ENCODE results near the gene APEX1.

The APEX1 gene

GRCh38 chr14:20454516-20455354 lies at the start of gene APEX1, which contains the start of gene OSGEP:
TSS of gene APEX1 (plus strand) at chr14:20455226. CDS start at chr14:20455646, 420 bp downstream.
TSS of gene OSGEP (minus strand) at chr14:20454812. CDS start at chr14:20454683, 129 bp downstream.
- peak; percentile 100 for DNase-seq

- no peak for DNase-seq
These were observed 45.8 kb upstream of the APEX1 start for GRCh38 chr14:20409226-20409625.

- DNase-seq: no peak
These were observed 42.6 kb upstream of the APEX1 start for GRCh38 chr14:20412411-20412810.

DNA sequence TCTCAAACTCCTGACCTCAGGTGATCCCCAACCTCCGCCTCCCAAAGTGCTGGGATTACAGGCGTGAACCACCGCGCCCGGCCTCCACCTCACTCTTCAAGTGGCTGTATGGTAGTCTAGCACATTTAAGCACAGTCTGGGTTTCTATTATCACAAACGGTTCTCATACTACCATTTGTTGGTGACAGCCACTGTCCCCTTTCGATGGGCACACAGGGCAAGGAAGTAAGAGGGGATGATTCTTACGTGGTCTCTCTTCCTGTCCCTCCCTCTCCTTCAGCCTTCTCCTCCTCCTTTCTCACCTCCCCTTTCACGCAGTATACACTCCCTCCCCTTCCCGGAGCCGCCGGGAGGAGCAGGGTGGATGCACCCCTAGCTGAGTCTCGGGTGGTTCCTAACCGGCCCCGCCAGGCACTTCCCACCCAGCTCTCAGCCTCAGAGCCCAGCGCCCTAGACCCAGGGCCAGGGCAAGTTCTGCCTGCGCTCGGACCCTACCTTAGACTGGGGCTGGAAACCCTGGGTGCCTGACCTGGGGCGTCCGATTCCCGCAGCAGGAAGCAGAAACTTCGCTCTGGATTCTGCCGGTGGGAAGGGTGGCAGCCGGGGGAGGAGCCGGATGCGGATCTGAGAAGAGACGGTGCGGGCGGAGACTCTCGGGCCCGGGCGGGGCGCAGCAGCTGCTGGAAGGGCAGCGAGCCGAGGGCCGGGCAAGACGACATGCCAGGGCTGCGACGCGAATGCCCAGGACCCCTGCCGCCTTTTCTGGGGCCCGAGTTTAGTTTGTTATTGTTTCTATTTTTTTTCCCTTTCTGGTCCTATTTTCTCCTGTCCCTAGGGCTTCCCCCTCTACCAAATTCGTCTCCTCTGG lies 41.9 kb upstream of the APEX1 start, which contains the start of gene TEP1:
Gene TEP1, minus strand, starts transcription at position 626 of the 868 bp plus-strand sequence. CDS start 5,062 bp downstream, outside the sequence.
- DNase-seq: peak; percentile 83 to 87

DNA sequence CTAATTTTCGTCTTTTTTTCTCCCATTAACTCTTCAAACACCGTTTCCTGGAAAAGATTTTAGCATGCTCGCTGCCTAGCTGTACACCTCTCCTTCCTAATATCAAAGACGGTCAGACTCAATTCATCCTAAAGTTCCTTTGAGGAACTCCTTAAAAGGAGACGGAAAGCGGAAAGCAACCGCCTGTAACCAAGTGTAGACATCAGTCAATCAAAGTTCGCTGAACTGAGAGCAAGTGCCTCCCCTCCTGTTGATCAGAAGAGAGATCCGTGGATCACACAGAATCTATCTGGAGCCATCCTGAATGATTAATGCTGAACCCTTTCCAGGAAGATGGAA lies 41.3 kb upstream of the APEX1 start:
- peak in 1 of 2 experiments; percentile 50 for DNase-seq

DNA sequence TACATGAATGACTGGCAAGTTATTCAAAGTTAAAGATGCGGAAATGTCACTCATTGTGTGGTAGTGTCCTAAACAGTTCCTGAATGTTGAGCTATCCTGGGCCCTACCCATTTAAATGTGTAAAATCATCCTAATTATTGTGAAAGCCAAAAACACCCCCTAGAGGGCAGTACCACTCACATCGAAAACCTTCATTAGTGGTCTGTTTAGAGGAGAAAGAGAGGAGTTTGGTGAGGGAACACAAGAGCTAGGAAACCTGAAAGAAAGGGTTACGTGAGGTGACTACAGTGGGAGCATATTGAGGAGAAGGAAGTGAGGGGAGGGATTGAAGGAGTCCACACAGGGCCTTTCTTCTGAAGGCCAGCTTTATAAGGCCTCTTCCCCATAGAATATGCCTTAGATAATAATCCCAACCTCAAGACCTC lies 39.2 kb upstream of the APEX1 start:
- DNase-seq: peak; percentile 34 to 86

DNA sequence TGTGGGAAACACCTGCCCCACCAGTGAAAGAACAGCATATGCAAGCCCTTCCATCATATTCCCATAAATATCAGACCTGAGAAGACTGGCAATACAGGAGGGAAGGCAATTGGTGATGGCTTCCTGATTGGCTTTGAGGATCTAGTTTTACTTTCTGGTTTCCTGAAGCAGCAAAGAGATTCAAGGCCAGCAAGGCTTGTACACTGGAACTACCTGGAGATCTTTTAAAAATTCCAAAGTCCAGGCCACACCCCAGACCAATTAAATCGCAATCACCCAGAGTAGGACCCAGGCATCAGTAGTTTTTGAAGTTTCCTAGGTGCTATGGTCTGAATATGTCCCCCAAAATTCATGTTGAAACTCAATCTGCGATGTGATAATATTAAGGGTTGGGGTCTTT lies 38.8 kb upstream of the APEX1 start:
- no peak for DNase-seq

DNA sequence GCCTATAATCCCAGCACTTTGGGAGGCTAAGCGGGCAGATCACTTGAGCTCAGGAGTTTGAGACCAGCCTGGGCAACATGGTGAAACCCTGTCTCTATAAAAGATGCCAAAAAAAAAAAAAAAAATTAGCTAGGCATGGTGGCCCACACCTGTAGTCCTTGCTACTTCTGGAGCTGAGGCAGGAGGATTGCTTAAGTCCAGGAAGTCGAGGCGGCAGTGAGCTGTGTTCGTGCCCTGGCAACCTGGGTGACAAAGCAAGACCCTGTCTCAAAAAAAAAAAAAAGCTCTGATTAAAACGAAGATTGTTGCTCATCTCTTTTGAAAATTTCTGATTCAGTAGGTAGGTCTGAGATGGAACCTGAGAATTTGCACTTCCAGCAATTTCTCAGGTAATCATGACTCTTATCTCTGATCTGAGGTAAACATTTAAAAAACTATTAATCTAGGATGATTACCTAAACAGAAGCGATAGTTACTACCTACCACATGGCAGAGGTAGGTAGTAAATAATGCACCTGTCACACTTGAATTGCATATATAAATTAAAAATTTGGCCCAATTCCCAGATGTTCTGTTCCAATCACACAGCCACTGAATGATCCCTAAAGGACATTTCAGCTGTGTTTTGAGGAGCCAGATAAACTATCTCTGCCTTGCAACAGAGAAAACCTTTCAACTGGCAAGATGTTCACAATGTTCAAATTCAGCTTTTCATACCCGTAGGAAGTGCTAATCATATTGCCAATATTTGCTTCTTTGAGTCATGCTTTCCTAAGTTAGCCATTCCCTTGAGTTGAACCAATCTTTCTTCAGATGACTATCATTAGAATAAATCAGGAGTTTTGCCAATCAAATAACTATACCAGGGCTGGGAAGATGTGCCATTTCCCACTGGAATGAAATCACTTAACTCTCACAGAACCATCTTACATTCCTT lies 37.5 kb upstream of the APEX1 start:
- no peak for DNase-seq

- no peak for DNase-seq
These were observed 36.5 kb upstream of the APEX1 start for GRCh38 chr14:20418501-20418909.

DNA sequence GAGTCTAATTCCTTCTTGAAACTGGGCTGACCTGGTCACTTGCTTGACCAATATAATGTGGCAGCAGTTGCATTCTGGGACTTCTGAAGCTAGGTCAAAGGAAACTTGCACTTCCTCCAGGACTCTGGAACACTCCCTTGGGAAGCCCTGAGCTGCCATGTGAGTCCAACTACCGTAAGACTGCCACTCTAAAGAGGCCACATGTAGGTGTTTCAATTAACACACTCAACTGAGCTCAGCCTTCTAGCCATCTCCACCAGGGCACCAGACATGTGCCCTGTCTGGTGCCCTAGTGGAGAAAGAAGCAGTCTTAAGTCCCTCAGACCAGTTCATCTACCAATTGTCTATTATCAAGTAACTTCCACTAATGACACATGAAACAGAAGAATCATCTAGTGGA lies 35.6 kb upstream of the APEX1 start:
- DNase-seq: no peak

- DNase-seq: no peak
These were observed 33.8 kb upstream of the APEX1 start for GRCh38 chr14:20421267-20421666.

GRCh38 chr14:20422886-20423285 lies 32.1 kb upstream of the APEX1 start:
- DNase-seq: no peak

DNA sequence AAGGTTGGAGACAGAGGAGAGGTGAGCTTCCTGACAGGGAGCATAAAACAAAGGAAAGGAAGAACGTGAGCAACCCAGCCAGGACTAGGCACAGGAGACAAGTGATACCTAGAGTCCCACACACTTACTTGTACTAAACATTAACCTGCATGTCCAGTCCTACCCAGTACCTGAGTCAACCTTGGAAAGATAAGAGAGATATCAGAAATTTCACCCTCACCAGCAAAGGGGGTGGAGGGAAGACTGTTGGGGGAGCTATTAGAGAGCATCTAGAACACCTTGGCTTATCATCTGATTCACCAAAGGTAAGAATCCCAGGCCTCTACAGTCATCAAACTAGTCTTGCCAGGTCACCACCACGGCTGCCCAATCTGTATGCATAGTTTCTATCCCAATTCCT lies 30.2 kb upstream of the APEX1 start:
- DNase-seq: no peak

DNA sequence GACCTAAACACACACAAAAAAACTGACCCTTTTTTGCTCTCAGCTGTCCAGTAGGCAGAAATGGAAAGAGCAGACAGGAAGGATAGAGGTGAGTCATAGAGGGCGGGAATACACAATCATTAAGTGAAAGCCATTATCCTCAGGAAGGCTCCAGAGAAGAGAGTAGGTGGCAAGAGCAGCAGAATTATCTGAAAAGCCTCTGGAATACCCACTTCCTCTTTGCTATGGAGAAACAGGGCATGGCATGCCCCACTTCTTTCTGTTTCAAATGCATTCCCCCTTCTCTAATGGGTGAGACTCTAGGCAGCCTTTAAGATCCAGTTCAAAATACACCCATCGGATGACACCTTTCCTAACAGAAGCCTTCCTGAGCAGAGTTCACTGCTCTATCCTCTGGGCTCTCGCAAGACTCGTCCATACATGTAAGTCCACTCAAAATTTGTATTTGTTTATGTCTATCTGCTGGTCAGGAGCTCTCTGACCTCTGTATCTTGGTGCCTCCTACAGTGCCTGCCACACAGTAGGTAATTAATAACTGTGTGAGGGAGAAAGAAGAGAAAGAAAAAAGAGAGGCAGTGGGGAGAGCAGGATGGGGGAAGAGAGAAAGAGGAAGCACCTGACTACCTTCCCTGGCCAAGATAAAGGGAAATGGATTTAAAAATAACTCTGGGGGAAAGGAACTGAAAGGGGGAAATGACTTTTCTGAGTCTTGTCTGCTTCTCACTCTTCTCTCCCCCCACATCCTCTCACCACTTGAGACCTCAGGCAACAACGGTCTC lies 27.6 kb upstream of the APEX1 start:
- no peak for DNase-seq

DNA sequence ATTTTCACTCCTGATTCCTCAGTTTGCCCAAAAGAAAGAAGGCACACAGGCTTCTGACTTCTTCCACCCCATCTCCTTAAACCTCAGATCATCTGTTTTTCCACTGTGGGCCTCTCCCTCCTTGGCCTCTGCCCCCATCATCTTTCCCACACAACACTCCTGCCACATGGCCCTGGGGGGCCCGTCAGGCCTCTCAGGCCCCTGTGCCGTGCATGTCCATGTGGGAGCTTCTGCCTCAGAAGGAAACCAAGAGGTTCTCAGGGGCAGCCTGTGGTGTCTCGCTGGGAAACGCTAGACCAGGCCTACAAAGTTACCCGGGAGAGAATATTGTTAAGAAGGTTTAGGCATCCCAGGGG lies 27.0 kb upstream of the APEX1 start:
- no peak for DNase-seq

GRCh38 chr14:20428802-20429201 lies 26.2 kb upstream of the APEX1 start:
- DNase-seq: no peak

- no peak for DNase-seq
These were observed 25.0 kb upstream of the APEX1 start for GRCh38 chr14:20429801-20430669.

- DNase-seq: peak; percentile 74 to 93
These were observed 20.1 kb upstream of the APEX1 start for GRCh38 chr14:20434701-20435581.

DNA sequence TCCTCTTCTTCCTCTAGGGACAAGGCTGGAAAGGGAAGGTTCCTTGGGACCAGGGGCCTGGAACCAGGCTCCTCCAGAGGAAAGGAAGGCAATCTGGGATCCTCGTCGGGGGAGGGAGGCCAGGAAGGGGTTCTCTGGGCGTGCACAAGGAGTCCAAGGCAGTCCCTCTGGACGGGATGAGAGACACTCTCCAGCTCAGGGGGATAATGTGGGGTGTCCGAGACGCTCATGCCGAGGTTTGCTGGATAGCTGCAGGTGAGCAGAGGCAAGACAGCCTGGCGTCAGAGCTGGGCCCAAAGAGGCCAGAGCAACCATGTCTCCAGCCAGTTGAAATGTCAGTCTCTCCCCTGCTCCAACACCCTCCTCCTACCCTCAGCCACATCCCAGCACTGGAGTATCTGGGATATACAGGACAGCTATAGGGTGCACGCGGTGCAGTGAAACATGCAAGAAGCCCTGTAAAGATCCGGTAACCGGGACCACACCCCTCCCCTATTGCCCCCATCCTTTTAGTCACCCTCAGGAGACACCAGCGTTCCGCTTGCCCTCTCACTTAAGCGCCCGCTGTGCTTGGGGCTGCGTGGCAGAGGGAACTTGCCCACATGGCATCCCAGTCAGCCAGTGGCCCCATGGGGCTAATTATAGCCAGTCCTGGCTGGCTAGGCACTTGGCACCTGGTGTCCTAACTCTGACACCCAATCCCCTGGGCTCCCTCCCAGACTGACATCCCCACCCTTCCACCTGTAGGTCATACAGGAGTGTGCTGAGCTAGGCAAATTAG lies 19.3 kb upstream of the APEX1 start, which contains the start of gene KLHL33:
Gene KLHL33, minus strand, starts transcription at position 585 of the 781 bp plus-strand sequence. Its CDS starts 355 bp downstream, at position 230.
- DNase-seq: peak; percentile 30 to 69

Measured in NCI-H524 (cell line).